K562 (cell line): ENCODE results near the gene KAT7. TPM values are rescaled to one million over a fixed set of nuclear protein-coding genes. Genes with fewer than 3 reads are reported as not detected.

Source experiments
- ATAC-seq: fragments of 200-7000 bp; cut with Tn5 transposase; 3 replicates; pipeline ENCODE4 v1.9.1; 2020; ENCODE audit warnings: moderate library complexity
- BruUV-seq: library from RNA; stranded (reverse); fragments of 400-500 nt; replicated peaks from 2 replicates; lab custom pipeline; 2021; lab: Mats Ljungman, UMichigan
- CTCF ChIA-PET: fragments of 300-600 bp; formaldehyde crosslinking; extraction: SDS; loops from one replicate; lab custom pipeline; 2021; ENCODE audit warnings: low intra/inter-chr PET ratio; lab: Yijun Ruan, JAX
- POLR2A ChIA-PET: fragments of 300-600, 350-650 bp; sonication (Branson Sonifier 250); formaldehyde crosslinking; extraction: SDS; loops from one replicate; lab custom pipeline; 2021; ENCODE audit warnings: antibody characterized with exemption, inconsistent platforms; lab: Yijun Ruan, JAX
- DNase-seq, 4 experiments: peaks; one replicate each; pipeline versions ENCODE4 v3.0.0 to v3.0.0-alpha.2; 2011 to 2018; ENCODE audit warnings: low spot score in 3 of 4, mixed read lengths in 3 of 4; ENCODE audit errors: extremely low read depth in 1 of 4
- FAIRE-seq: peaks from 2 replicates; lab custom pipeline; 2011; peaks lifted over from hg19 to GRCh38; lab: Jason Lieb, UNC
- H2AFZ ChIP-seq: 2 replicates; pipeline ENCODE4 v1.6.0; 2011; ENCODE audit warnings: low read depth, low read length, control low read depth, inconsistent platforms
- H3K27ac ChIP-seq: fragments of 200-600 bp; 3 replicates; pipeline ENCODE4 v1.8.0; 2011; ENCODE audit warnings: low read depth, mild to moderate bottlenecking, control low read depth, inconsistent platforms, low read length, moderate library complexity, mixed read lengths; ENCODE audit errors: extremely low read depth
- H3K27me3 ChIP-seq, 2 experiments: fragments of 300-600 bp in 1 of 2; 2 replicates in 1 of 2; 3 replicates in 1 of 2; pipeline versions ENCODE4 v1.6.0 to v1.8.0; 2011; ENCODE audit warnings: inconsistent platforms in 2 of 2, low read length in 2 of 2, mild to moderate bottlenecking in 1 of 2, mixed read lengths in 1 of 2, moderate library complexity in 1 of 2; ENCODE audit not compliant: control insufficient read depth in 2 of 2, insufficient read depth in 2 of 2
- H3K36me3 ChIP-seq: fragments of 300-600 bp; 3 replicates; pipeline ENCODE4 v1.8.0; 2011; ENCODE audit warnings: mild to moderate bottlenecking, low read length, inconsistent platforms; ENCODE audit not compliant: control insufficient read depth, insufficient read depth
- H3K4me1 ChIP-seq, 2 experiments: fragments of 200-600 bp in 1 of 2; replicated peaks in 1 of 2; 2 replicates in 1 of 2; 3 replicates in 1 of 2; pipeline versions ENCODE4 v1.5.1 to v1.8.0; 2011; ENCODE audit warnings: inconsistent platforms in 2 of 2, low read length in 2 of 2, mild to moderate bottlenecking in 1 of 2, mixed read lengths in 1 of 2, moderate library complexity in 1 of 2; ENCODE audit not compliant: control insufficient read depth in 2 of 2, insufficient read depth in 2 of 2
- H3K4me2 ChIP-seq: 2 replicates; pipeline ENCODE4 v1.6.1; 2011; ENCODE audit warnings: low read length, control low read depth, inconsistent platforms, mixed read lengths; ENCODE audit not compliant: insufficient read depth
- H3K4me3 ChIP-seq: fragments of 200-600 bp; sonication (generic), shearing (Covaris generic); 2 replicates; pipeline ENCODE4 v1.5.1; 2016; ENCODE audit warnings: control low read depth, inconsistent platforms
- H3K79me2 ChIP-seq: fragments of 200-600 bp; 3 replicates; pipeline ENCODE4 v1.8.0; 2011; ENCODE audit warnings: low read length, inconsistent platforms; ENCODE audit not compliant: control insufficient read depth, insufficient read depth
- H3K9ac ChIP-seq, 2 experiments: 2 replicates each; pipeline versions ENCODE4 v1.6.0 to v1.6.1; 2011; ENCODE audit warnings: low read depth in 2 of 2, low read length in 2 of 2, control low read depth in 1 of 2, inconsistent platforms in 1 of 2, mild to moderate bottlenecking in 1 of 2, mixed read lengths in 1 of 2; ENCODE audit not compliant: insufficient read depth in 1 of 2
- H3K9me1 ChIP-seq: one replicate; pipeline ENCODE4 v1.6.0; 2011; ENCODE audit warnings: inconsistent platforms, mild to moderate bottlenecking, low read length, moderate library complexity; ENCODE audit not compliant: control insufficient read depth, insufficient read depth
- H3K9me3 ChIP-seq: replicated peaks from 2 replicates; pipeline ENCODE4 v1.5.1; 2011; ENCODE audit warnings: low read depth, low read length, inconsistent platforms; ENCODE audit not compliant: control insufficient read depth, insufficient read depth
- H4K20me1 ChIP-seq: replicated peaks from 2 replicates; pipeline ENCODE4 v1.6.1; 2011; ENCODE audit warnings: low read length, inconsistent platforms, mixed read lengths; ENCODE audit not compliant: control insufficient read depth, insufficient read depth
- ARNT ChIP-seq, 2 experiments: fragments of 450-650 bp; IDR thresholded peaks; 2 replicates each; pipeline ENCODE4 v1.6.1; 2016; ENCODE audit warnings: mild to moderate bottlenecking in 1 of 2
- ATF4 ChIP-seq: fragments of 450-650 bp; formaldehyde crosslinking; IDR thresholded peaks from 2 replicates; pipeline ENCODE4 v1.4.0; 2022; ENCODE audit warnings: mild to moderate bottlenecking, moderate library complexity
- E4F1 ChIP-seq: fragments of 250-450 bp; sonication (Bioruptor Pico); IDR thresholded peaks from 2 replicates; pipeline ENCODE4 v1.5.0; 2021; ENCODE audit warnings: mild to moderate bottlenecking, borderline replicate concordance
- NCOA4 ChIP-seq: fragments of 450-650 bp; IDR thresholded peaks from 2 replicates; pipeline ENCODE4 v1.6.1; 2018; ENCODE audit warnings: mild to moderate bottlenecking; ENCODE audit not compliant: partially characterized antibody
- PHF21A ChIP-seq: fragments of 450-650 bp; IDR thresholded peaks from 2 replicates; pipeline ENCODE4 v1.6.1; 2017; ENCODE audit warnings: low read depth, borderline replicate concordance
- POLR2H ChIP-seq: IDR thresholded peaks from 2 replicates; pipeline ENCODE4 v1.6.1; 2016; ENCODE audit warnings: missing genetic modification characterization, low read depth, mild to moderate bottlenecking, control low read depth, missing compliant biosample characterization, moderate library complexity
- PYGO2 ChIP-seq: fragments of 450-650 bp; IDR thresholded peaks from 2 replicates; pipeline ENCODE4 v1.6.1; 2016; ENCODE audit warnings: mild to moderate bottlenecking, missing genetic modification characterization, moderate library complexity, missing compliant biosample characterization
- SOX6 ChIP-seq: fragments of 450-650 bp; IDR thresholded peaks from 2 replicates; pipeline ENCODE4 v1.6.1; 2014; ENCODE audit warnings: mild to moderate bottlenecking
- STAT5A ChIP-seq: IDR thresholded peaks from 2 replicates; pipeline ENCODE4 v1.6.1; 2012; ENCODE audit warnings: low read length, inconsistent platforms, borderline replicate concordance
- THAP12 ChIP-seq: fragments of 250-450 bp; sonication (Bioruptor Pico); IDR thresholded peaks from 2 replicates; pipeline ENCODE4 v1.9.0; 2021; ENCODE audit warnings: mild to moderate bottlenecking, inconsistent platforms
- YBX1 ChIP-seq: fragments of 450-650 bp; IDR thresholded peaks from 2 replicates; pipeline ENCODE4 v1.7.1; 2016; ENCODE audit warnings: mild to moderate bottlenecking
- ZNF316 ChIP-seq: fragments of 450-650 bp; IDR thresholded peaks from 2 replicates; pipeline ENCODE4 v1.6.1; 2016
- WGBS: fragments of 100-300 bp; shearing (Covaris generic); methylation state at CpG from one replicate; pipeline ENCODE4 v1.1.6; 2016; ENCODE audit warnings: low coverage, mixed read lengths; ENCODE audit not compliant: insufficient coverage; ENCODE audit errors: missing lambda C conversion rate; 5-methylcytosine and 5-hydroxymethylcytosine counted together
- in situ Hi-C: fragments of 300-500 bp; cut with MboI; formaldehyde crosslinking; loops from 4 replicates; pipeline ENCODE4 v1.15.0; 2018; ENCODE audit warnings: inconsistent platforms, mixed read lengths
- intact Hi-C: fragments of 100-400 bp; cut with micrococcal nuclease; formaldehyde crosslinking; loops from 2 replicates; pipeline ENCODE4 v1.14.2; 2022
- polyA plus RNA-seq, 8 experiments: library from polyadenylated mRNA; depleted of rRNA in 4 of 8; stranded (reverse) in 5 of 8; unstranded in 3 of 8; fragments of >200 nt; fragmentation: Nextera tagmentation in 2 of 8; fragmentation: Illumina TruSeq in 1 of 8; extraction: Ambion mirVana in 2 of 8; extraction: Trizol in 1 of 8; gene quantifications; 2 replicates each; pipeline versions ENCODE4 v1.2.1 to v1.2.3, GENCODE V29; 2011 to 2014; ENCODE audit warnings: inconsistent platforms in 1 of 8, missing spikeins in 1 of 8
- total RNA-seq, 7 experiments: library from RNA; depleted of rRNA in 6 of 7; stranded (reverse); fragments of >200 nt in 6 of 7; fragmentation: Illumina TruSeq in 2 of 7; extraction: Trizol in 2 of 7; gene quantifications; 2 replicates each; pipeline versions ENCODE4 v1.2.1 to v1.2.3, GENCODE V29; 2011 to 2021; ENCODE audit warnings: low replicate concordance in 1 of 7

Gene KAT7
- total and polyA plus RNA-seq, 9 of the 15 experiments (the other 6 are each of a cell fraction or from before 2014, with no cell fraction given) = 10.8 to 57.3 (median 34.8) TPM

- peak; percentile 29; the same call in 1 of the 2 replicates for TF ChIP-seq ZNF316
- no peak for TF ChIP-seq SOX6
- no peak for TF ChIP-seq NCOA4
- TF ChIP-seq, all 486 proteins: peak for 1
- Histone ChIP-seq H3K9me3 (no peaks in the 10 kb centered on the region), H2AFZ (no peak overlapping the region), H3K36me3 (peaks cover 93% of the 10 kb centered on the region), H3K79me2 (0 out of 3 replicates have a peak, but pooled peaks cover 3% of the 10 kb centered on the region), H3K4me2 (no peak overlapping the region), H4K20me1 (no peaks in the 10 kb centered on the region), H3K9ac (no peak overlapping the region), H3K4me1 (no peaks in the 10 kb centered on the region), H3K27me3 (no peaks in the 10 kb centered on the region), H3K4me3 (no peak overlapping the region), H3K27ac (no peak overlapping the region), H3K9me1 (no peaks in the 10 kb centered on the region)
- intact Hi-C loops = no loop called here
- 97% methylated on average over 2 of the region's 2 CpGs for WGBS
- ChIA-PET POLR2A (interaction anchor here (0.6 kb wide), 2 partner anchors 12 to 28 kb away, joined by 3 to 4 read pairs; no protein-coding TSS in a partner anchor), CTCF (no interaction called here)
- no peak for DNase-seq
- no TSS peak for BruUV-seq
- ATAC-seq = no peak
- no peak for FAIRE-seq
- in situ Hi-C loops = no loop called here
Observed at GRCh38 chr17:49823614-49824013, 35.1 kb downstream of the KAT7 start.

- intact Hi-C loops = no loop called here
- Histone ChIP-seq H3K79me2 (no peaks in the 10 kb centered on the region), H2AFZ (no peak overlapping the region), H3K9me3 (no peaks in the 10 kb centered on the region), H4K20me1 (no peaks in the 10 kb centered on the region), H3K36me3 (peaks cover 94% of the 10 kb centered on the region), H3K9me1 (no peaks in the 10 kb centered on the region), H3K27me3 (no peaks in the 10 kb centered on the region), H3K4me2 (no peak overlapping the region), H3K4me1 (no peaks in the 10 kb centered on the region), H3K9ac (no peak overlapping the region), H3K4me3 (no peak overlapping the region), H3K27ac (no peak overlapping the region)
- in situ Hi-C loops = no loop called here
- POLR2A ChIA-PET = interaction anchor here (0.7 kb wide), 1 partner anchor 21 kb away, joined by 3 read pairs; no protein-coding TSS in a partner anchor
- WGBS = 84% methylated on average over 2 of the region's 2 CpGs
- DNase-seq = no peak
- no peak for FAIRE-seq
- CTCF ChIA-PET = no interaction called here
- BruUV-seq = no TSS peak
- ATAC-seq = no peak
- no peak for TF ChIP-seq PYGO2 (tag)
- TF ChIP-seq ARNT (IDR thresholded peaks at IDR 0.05) = no peak
- TF ChIP-seq STAT5A = no peak
- no peak for TF ChIP-seq YBX1
- no peak for TF ChIP-seq PHF21A
- TF ChIP-seq THAP12 (CRISPR knock-in tag) = no peak
- TF ChIP-seq E4F1 = no peak
- no peak for TF ChIP-seq ATF4
- no peak for TF ChIP-seq POLR2H (tag)
Observed at GRCh38 chr17:49825645-49826044, 37.2 kb downstream of the KAT7 start.
